GM19023 (cell line): ENCODE results near the gene GALE.
"Not testable (repeated sequence)": the region's sequence is repeated elsewhere in the genome, so short reads cannot be mapped to it uniquely, and the experiment has no call there.

Source experiments
- ATAC-seq: cut with Tn5 transposase; IDR thresholded peaks from one replicate; pipeline ENCODE4 v1.9.1; 2021; ENCODE audit warnings: mild to moderate bottlenecking, moderate library complexity; ENCODE audit not compliant: unreplicated experiment

The GALE gene

GRCh38 chr1:23793861-23794731 lies 6.5 kb downstream of the GALE start:
- ATAC-seq, result no peak

GRCh38 chr1:23793018-23793781 lies 7.4 kb downstream of the GALE start:
- ATAC-seq, result no peak

GRCh38 chr1:23792151-23792945 lies 8.2 kb downstream of the GALE start:
- no peak for ATAC-seq

- ATAC-seq, result no peak
Measured at GRCh38 chr1:23791516-23792047, 9.0 kb downstream of the GALE start.

- ATAC-seq, result peak; percentile 83
Measured at GRCh38 chr1:23790696-23791515, 9.6 kb downstream of the GALE start, which contains the start of gene LYPLA2. LYPLA2 (plus strand) TSS chr1:23791145; CDS start chr1:23792683, 1,538 bp downstream.

GRCh38 chr1:23788695-23789094 lies 11.9 kb downstream of the GALE start:
- no peak for ATAC-seq

- ATAC-seq, result no peak
Measured at GRCh38 chr1:23787701-23788100, 12.9 kb downstream of the GALE start.

GRCh38 chr1:23784846-23785245 lies 15.7 kb downstream of the GALE start:
- ATAC-seq, result no peak

- ATAC-seq, result not testable (repeated sequence)
Measured at GRCh38 chr1:23783141-23783540, 17.4 kb downstream of the GALE start.

GRCh38 chr1:23779826-23780371 lies 20.7 kb downstream of the GALE start:
- ATAC-seq, result no peak

GRCh38 chr1:23777979-23778814 lies 22.4 kb downstream of the GALE start, which contains the start of gene PITHD1:
PITHD1 (plus strand) TSS chr1:23778418; CDS start chr1:23778516, 98 bp downstream.
- ATAC-seq, result peak; percentile 62

- no peak for ATAC-seq
Measured at GRCh38 chr1:23776217-23776616, 24.3 kb downstream of the GALE start.

GRCh38 chr1:23774174-23774880 lies 26.2 kb downstream of the GALE start:
- ATAC-seq, result no peak

GRCh38 chr1:23772854-23773242 lies 27.7 kb downstream of the GALE start:
- no peak for ATAC-seq

GRCh38 chr1:23772049-23772853 lies 28.3 kb downstream of the GALE start:
- ATAC-seq, result no peak

GRCh38 chr1:23768733-23769132 lies 31.8 kb downstream of the GALE start:
- no peak for ATAC-seq

GRCh38 chr1:23763041-23763577 lies 37.4 kb downstream of the GALE start:
- ATAC-seq, result no peak
